COLO829 (cell line): ENCODE results near the gene METTL3.

Experiments used
- DNase-seq: peaks from one replicate; pipeline ENCODE4 v3.0.0; 2012; ENCODE audit warnings: low spot score

The METTL3 gene

DNA sequence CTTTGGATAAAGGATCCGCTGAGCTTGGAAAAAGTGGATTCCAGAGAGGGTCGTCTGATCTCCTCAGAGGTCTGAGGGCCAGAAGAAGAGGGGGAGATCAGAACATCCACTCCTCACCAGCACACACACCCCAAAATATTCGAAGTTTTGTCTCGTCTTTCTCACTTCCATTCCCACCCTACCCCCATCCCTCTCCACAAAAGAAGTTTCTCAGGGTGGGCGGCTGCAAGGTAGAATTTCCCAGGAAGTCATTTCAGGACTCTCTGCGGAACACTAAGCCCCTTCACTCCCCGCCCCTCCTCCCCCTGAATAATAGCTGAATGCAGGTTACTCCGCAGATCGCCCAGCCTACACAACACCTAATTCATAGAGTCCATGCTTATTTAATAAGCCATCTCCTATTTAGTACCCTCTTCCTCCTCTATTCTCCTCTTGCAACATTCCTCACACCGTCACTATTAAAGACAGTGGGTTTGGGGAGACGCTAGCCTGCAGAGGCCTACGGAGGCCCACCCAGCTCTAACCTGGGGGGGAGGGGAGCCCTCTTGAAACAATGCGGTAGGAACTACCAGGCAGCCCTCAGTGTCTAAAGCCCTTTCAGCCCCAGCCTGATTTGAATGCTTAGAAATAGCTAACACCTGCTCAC is 15.7 kb upstream of the METTL3 start:
- no peak for DNase-seq

DNA sequence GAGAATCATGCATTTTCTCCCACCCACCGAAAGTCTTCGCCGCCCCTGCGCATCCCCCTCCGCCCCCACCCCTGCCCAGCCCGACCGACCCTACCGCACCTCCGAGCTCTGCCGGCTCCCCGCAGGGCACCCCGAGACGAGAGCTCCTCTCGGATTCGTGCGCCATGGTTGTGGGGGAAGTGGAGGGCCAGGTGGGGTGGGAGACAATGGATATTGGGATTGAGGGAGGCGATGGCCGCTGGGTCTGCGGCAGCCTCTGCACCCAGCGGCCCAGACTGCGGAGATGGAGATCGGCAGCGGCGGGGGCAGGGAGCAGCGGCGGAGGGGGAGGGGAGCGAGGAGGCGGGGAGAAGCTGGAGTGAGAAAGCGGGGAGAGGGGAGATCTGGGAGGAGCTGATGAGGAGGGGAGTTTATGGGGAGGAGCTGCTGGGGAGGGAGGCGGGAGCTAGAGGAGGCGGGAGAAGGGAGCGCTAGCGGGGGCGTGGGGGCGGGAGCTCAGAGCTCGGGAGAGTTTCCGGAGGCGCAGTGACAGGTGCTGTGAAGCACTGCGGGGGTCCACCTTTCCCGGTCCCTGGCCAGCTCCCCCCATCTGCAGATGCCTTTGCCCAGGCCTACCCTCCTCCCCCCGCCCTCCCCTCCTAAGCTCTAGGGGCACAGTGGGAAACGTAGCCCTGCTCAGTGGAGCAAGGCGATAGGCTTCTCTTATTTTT is 15.0 kb upstream of the METTL3 start, which contains the start of gene SALL2:
Gene SALL2 (minus strand): TSS at position 385 of the 710 bp plus-strand sequence. CDS start 219 bp downstream, at position 166.
- DNase-seq, result no peak

GRCh38 chr14:21525571-21525961 is 14.4 kb upstream of the METTL3 start:
- DNase-seq, result no peak

DNA sequence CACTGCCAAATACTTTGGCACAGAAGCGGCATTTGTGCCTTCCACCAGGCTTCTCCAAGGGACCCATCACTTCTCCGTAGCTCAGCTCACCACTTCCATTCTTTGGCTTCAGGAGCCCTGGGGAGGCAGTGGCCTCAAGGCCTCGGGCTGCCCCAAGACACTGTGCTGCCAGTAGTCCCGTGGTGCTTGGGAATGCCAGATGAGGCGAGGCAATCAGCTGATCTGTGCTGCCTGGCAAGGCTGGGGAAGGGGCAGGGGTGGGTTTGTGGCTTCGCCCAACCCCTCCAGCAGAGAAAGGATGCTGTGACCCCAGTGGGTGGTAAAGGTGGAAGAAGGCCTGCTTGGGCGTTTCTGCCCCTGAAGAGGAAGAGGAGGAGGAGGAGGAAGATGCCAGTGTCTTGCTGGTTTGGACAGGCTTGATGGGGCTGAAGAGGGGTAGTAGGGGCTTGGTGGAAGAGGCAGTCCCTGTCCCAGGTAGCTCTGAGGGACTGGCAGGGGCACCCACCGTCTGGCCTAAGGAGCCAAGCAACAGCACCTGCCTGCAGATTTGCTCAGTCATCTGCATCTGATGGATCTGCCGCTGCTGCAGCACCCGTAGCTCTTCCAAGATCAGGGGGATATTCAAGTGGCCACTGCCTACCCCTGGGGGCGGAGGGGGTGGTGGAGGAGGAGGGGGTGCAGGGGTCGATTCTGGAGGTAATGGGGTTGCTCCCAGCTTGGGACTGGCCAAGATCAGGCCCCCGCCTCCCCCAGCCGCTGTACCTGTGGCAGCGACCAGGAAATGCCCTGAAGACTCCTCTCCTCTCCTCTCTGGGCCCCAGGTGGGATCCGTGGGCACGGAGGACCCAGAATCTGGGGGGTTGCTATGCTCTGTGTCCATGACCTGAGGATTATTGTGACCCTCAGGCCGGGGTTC is 13.7 kb upstream of the METTL3 start:
- no peak for DNase-seq

DNA sequence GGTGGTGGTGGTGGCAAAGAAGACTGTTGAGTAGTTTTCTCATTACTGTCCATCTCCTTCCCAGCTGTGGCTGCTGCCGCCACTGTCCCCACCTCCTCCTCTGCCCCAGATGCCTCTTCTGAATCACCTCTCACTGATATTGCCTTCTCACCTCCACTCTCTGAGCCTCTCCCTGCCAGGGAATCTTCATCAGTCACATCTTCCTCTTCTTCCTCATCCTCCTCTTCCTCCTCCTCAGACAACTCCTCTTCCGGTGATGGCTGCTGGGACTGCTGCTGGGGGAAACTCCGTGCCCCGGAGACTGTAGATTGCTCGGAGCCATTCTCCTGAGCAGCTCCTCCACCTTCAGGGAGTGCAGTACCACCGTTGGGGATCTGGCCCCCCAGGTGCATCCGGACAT is 12.1 kb upstream of the METTL3 start:
- no peak for DNase-seq

DNA sequence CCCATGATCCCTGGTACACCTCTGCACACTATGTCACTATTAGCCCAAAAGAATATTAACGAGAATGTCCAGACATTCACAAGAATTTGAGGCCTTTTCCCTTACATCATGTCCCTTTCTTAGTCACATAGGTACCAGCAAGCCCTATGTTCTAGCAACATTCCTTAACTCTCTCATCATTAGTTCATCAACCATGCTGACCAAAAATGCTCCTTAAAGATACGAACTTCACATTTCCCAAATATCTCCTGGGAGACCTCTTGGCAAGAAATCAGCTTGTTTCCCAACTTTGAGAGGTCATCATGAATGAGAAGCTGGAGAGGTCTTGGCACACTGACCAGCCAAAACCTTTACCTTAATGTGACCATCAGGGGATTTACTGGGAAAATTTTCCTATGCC is 10.4 kb upstream of the METTL3 start:
- no peak for DNase-seq

DNA sequence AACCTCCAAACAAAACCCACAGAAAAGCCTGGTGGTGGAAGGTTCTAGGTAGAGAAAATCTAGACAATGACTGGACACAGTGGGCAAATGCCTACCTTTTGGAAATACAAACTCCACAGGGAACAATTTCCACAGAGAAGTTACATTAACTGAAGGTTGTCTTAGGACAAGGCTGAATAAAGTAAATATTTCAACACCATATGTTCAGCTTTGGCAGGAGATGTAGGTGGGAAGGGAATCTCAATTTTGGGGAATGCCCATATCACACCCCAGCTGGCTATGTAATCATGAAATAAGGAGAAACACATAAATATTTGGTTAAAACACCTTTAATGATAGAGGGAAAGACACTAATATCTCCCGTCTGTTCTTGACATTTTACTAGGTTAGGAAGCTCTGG is 9.6 kb upstream of the METTL3 start:
- no peak for DNase-seq

DNA sequence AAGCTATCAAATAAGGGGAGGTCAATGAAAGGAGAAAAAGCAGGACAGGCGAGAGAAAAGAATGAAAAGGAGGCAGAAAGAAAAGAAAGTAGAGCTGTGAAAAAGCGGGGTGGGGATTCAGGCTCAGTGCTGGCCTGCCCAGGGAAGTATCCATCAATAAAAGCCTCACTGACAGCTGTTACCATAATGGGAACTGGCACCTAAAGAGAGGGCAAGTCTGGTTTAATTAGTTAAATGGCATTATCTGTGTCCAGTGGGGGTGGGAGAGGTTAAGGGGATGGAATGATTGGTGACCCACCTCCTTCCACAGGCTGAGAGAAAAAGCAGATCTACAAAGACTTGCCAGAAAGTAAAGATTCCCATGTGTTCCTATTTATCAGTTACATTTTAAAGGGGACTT is 7.6 kb upstream of the METTL3 start:
- DNase-seq, result no peak

DNA sequence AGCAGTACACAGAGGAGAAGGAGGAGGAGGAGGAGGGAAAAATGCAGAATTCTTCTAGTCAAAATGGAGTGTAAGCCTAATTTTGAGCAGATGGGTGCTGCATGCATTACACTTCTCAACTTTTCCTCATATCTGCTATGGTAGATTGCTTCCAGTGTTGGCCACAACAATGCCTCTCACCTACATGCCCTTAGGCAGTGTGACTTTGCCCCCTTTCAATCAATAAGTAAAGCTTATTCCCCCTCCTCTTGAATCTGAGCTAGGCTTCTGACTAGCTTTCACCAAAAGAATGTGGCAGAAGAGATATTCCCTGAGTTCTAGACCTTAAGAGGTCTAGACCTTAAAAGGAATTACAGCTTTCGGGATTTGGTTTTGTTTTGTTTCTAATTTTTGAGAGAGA is 3.2 kb upstream of the METTL3 start:
- DNase-seq, result no peak

GRCh38 chr14:21509432-21510143 is 1.6 kb downstream of the METTL3 start:
- no peak for DNase-seq

- no peak for DNase-seq
These were observed 4.6 kb downstream of the METTL3 start for GRCh38 chr14:21506557-21506956.

GRCh38 chr14:21505012-21505553 is 6.1 kb downstream of the METTL3 start:
- DNase-seq, result no peak

DNA sequence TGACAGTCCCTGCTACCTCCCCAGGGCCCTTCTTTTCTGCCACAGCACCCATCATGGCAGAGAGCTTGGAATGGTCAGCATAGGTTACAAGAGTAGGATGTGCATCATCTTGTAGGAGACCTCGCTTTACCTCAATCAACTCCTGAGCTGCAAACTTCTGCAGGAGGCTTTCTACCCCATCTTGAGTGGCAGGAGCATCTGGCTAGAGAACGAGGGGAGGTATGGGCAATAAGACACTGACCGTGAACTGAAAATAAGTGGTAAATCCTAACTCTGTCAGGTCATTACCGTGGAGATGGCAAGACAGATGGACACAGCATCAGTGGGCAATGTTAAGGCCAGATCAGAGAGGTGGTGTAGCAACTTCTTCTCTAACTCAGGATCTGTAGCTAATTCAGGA is 7.8 kb downstream of the METTL3 start:
- DNase-seq, result no peak

DNA sequence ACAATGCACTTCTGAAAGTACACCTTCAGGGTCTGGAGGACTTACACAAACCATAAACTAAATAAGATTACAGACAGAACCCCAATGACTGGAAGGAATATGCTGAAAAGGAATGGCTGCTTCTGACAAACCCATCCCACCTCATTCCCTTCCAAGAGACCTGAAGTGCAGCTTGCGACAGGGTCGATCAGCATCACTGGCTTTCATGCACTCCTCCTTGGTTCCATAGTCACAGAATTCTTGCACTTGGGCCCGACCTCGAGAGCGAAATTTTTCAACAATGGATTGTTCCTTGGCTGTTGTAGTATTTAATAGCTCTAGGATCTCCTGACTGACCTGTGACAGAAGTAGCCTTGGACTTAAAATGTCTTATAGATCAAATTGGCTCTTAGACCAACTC is 9.6 kb downstream of the METTL3 start:
- no peak for DNase-seq

DNA sequence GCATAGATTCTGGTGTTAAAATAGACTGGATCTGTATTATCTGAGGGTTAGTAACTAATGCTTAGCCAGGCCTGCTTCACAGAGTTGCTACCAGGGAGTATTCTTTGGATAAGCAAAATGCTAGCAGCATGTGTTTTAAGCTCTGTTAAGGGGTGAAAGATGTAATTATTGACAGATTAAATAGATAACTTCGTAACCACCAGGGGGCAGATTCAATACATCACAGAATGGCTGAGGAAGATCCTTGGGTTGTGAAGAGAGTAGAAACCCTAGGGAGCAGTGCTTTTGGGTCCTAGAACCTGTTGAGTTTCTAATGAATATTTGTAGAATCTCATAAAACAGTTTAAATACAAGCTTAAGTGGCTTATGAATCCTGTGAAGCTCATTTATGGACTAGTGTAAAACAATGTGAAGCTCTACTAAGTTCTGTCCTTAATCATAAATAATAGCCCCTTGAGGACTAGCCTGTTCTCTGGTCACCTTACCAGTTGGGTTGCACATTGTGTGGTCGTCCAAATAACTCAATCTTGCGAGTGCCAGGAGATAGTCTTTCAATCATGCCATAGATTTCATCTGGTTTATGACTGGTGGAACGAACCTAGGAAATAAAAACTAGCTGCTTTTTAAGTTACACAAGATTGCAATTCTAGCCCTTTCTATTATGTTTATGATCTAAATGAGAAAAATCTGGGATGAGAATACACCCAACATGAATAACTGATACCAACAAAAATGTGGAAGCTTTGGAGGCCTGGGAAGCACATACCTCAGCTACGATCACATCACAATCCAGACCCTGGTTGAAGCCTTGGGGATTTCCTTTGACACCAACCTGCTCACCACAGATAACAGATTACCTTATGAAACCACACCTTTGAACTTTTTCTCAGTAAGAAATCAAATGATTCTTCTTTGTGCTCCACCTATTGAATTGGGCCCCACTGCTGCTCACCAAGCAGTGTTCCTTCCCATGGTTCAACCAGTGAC is 12.3 kb downstream of the METTL3 start:
- DNase-seq, result peak; percentile 28

GRCh38 chr14:21496453-21496852 is 14.7 kb downstream of the METTL3 start:
- DNase-seq, result no peak

DNA sequence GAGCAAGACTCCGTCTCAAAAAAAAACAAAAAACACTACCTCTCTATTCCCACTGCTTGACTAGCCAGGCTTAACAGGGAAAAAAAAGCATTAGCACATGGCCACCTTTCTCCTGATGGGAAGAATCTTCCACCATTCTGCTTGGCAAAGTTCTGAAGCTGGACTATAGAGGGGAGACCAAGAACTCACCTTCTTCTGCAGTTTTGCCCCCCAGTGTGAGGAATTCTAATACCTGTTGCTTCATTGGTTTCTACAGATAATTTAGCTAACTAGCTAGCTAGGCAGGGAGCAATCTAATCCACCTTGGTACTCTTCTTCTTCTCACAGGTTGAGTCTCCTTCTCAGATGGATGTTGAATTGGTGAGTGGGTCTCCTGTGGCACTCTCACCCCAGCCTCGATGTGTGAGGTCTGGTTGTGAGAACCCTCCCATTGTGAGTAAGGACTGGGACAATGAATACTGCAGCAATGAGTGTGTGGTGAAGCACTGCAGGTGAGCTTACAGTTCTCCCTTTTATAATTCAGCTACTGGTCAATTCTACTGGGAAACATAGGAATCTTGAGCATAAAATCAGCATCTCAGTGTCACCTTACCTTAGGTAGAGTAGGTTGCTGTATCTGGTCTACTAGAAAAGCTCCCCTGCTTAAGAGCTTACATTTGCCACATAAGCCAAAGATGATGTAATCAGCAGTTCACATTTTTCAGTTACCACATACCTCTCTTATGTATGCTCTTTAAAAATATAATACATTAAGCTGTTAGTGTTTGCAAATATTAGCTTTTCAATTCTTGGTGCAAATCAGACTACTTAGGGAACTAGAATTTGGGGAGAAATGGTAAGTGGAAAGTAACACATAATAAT is 16.0 kb downstream of the METTL3 start:
- DNase-seq, result no peak

GRCh38 chr14:21486640-21487087 is 24.5 kb downstream of the METTL3 start:
- DNase-seq, result no peak

DNA sequence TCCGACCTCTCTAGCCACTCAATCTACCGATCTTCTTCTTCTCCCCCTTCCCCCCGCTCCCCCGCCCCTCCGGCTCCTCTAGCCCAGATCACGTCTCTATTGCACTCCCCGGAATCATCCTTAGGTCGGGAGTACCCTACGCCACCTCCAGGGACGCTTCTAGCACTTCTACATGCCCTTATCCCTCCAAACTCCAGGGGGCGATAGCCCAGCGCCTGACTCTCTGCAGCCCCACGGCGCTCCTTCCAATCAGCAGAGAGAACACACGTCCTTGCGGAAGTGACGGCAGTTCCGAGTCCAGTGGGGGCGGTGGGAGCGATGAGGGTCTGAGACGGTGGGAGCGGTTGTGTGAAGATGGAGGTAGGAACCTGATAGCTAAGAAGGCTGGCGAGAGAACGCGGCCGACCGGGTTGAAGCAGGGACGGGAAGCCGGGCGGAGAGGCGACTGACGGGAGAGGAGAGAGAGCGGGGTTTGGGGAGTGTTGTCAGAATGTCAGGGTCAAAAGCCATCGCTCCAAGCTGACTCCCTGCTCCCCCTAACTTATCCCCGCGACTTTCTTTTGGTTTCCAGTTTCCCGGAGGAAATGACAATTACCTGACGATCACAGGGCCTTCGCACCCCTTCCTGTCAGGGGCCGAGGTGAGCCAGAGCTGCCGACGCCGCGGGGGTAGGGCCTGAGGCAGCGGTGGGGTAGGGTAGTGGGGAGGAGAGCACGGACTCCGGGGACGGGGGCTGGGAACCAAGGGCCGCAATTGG is 34.0 kb downstream of the METTL3 start, which contains the start of the genes RAB2B and TOX4:
Gene RAB2B (minus strand): TSS at position 35 of the 757 bp plus-strand sequence. CDS start 87 bp downstream, outside the sequence.
Gene TOX4 (plus strand): TSS at position 271 of the 757 bp plus-strand sequence. CDS start 84 bp downstream, at position 355.
- DNase-seq, result peak; percentile 93
